Lower lobe of right lung (tissue), 2 donors: Measurements from ENCODE around the gene MMP24. TPM values are rescaled to one million over a fixed set of nuclear protein-coding genes. Genes with fewer than 3 reads are reported as not detected.

ENCODE experiments used
- ATAC-seq, 2 donors: fragments of 200-7000 bp; cut with Tn5 transposase; one replicate each; pipeline ENCODE4 v1.9.1; 2020 to 2022; ENCODE audit warnings: mild to moderate bottlenecking in 2 of 2, moderate library complexity in 2 of 2
- DNase-seq: peaks from one replicate; pipeline ENCODE4 v3.0.0-alpha.2; 2020
- H3K27ac ChIP-seq: fragments of 200-600 bp; one replicate; pipeline ENCODE4 v1.8.0; 2022
- H3K27me3 ChIP-seq: fragments of 200-600 bp; one replicate; pipeline ENCODE4 v1.8.0; 2022; ENCODE audit warnings: low read depth
- H3K36me3 ChIP-seq: fragments of 200-600 bp; one replicate; pipeline ENCODE4 v1.8.0; 2022; ENCODE audit warnings: mild to moderate bottlenecking
- H3K4me1 ChIP-seq: fragments of 200-600 bp; one replicate; pipeline ENCODE4 v1.8.0; 2022
- H3K4me3 ChIP-seq: fragments of 200-600 bp; one replicate; pipeline ENCODE4 v1.8.0; 2022; ENCODE audit warnings: mild to moderate bottlenecking
- H3K9me3 ChIP-seq: fragments of 200-600 bp; one replicate; pipeline ENCODE4 v1.8.0; 2022
- CTCF ChIP-seq: fragments of 200-600 bp; IDR thresholded peaks from one replicate; pipeline ENCODE4 v1.8.0; 2022; ENCODE audit warnings: antibody characterized with exemption, mild to moderate bottlenecking
- intact Hi-C: fragments of 100-400 bp; cut with DNase I; formaldehyde crosslinking; loops from one replicate; pipeline ENCODE4 v1.11.0; 2022
- total RNA-seq: library from RNA; stranded (reverse); fragmentation: NEBNext Ultra II Directional; extraction: Animal tissue kit (Norgen Biotek cat#: 25700); gene quantifications from one replicate; pipeline ENCODE4 v1.2.1, GENCODE V29; 2021
- donor health status: DM: no; HTN: yes; CAD: no; lungs with severe emphysema.

The MMP24 gene
- total RNA-seq, 1 donor from 2014 or later: 5.3 TPM

GRCh38 chr20:35226884-35227681 lies 593 bp downstream of the MMP24 start:
- intact Hi-C loops: no loop called here
- TF ChIP-seq CTCF: no peak
- Histone ChIP-seq H3K27ac (no peak overlapping the region), H3K4me3 (peak overlapping the region; percentile 27), H3K9me3 (no peaks in the 10 kb centered on the region), H3K36me3 (no peaks in the 10 kb centered on the region), H3K27me3 (no peaks in the 10 kb centered on the region), H3K4me1 (peaks cover 8% of the 10 kb centered on the region)
- DNase-seq (peak; percentile 58), ATAC-seq (peak; percentile 88 to 93)

- intact Hi-C loops: no loop called here
- no peak for TF ChIP-seq CTCF
These were observed 6.1 kb downstream of the MMP24 start for GRCh38 chr20:35232575-35232974.

GRCh38 chr20:35235881-35236280 lies 9.4 kb downstream of the MMP24 start:
- TF ChIP-seq CTCF: no peak
- Histone ChIP-seq H3K4me3 (no peak overlapping the region), H3K4me1 (no peaks in the 10 kb centered on the region), H3K27me3 (no peaks in the 10 kb centered on the region), H3K27ac (no peak overlapping the region), H3K36me3 (peaks cover 11% of the 10 kb centered on the region), H3K9me3 (no peaks in the 10 kb centered on the region)
- intact Hi-C loops: no loop called here
- ATAC-seq: peak; percentile 78 to 91
- DNase-seq: peak; percentile 70

More at GRCh38 chr20:35232575-35232974, 6.1 kb downstream of the MMP24 start:
- peaks cover 11% of the 10 kb centered on the region for H3K36me3 ChIP-seq
- no peaks in the 10 kb centered on the region for H3K27me3 ChIP-seq
- H3K4me1 ChIP-seq: no peaks in the 10 kb centered on the region
- H3K9me3 ChIP-seq: no peaks in the 10 kb centered on the region
- no peak overlapping the region for H3K4me3 ChIP-seq
- no peak for ATAC-seq
- H3K27ac ChIP-seq: no peak overlapping the region
- no peak for DNase-seq

- no peaks in the 10 kb centered on the region for H3K4me1 ChIP-seq
- DNase-seq (no peak), ATAC-seq (no peak)
- intact Hi-C loops: no loop called here
- no peak overlapping the region for H3K4me3 ChIP-seq
- no peak for TF ChIP-seq CTCF
- peaks cover 11% of the 10 kb centered on the region for H3K36me3 ChIP-seq
- no peak overlapping the region for H3K27ac ChIP-seq
- no peaks in the 10 kb centered on the region for H3K9me3 ChIP-seq
- H3K27me3 ChIP-seq: no peaks in the 10 kb centered on the region
These were observed 11.0 kb downstream of the MMP24 start for GRCh38 chr20:35237486-35237885.

GRCh38 chr20:35238170-35238569 lies 11.7 kb downstream of the MMP24 start:
- Histone ChIP-seq H3K4me1 (no peaks in the 10 kb centered on the region), H3K4me3 (no peak overlapping the region), H3K36me3 (peaks cover 11% of the 10 kb centered on the region), H3K27ac (no peak overlapping the region), H3K27me3 (no peaks in the 10 kb centered on the region), H3K9me3 (no peaks in the 10 kb centered on the region)
- no peak for ATAC-seq
- no peak for TF ChIP-seq CTCF
- DNase-seq: no peak
- intact Hi-C loops: no loop called here
